ENCODE measurements around the gene USP19. TPM values are rescaled to one million over a fixed set of nuclear protein-coding genes. Genes with fewer than 3 reads are reported as not detected.
A peak's percentile ranks its signal among the peaks of the same experiment; 100 is the strongest.

Gene USP19
- total and polyA plus RNA-seq, 10 donors = 14.1 to 108 (median 62.2) TPM

DNA sequence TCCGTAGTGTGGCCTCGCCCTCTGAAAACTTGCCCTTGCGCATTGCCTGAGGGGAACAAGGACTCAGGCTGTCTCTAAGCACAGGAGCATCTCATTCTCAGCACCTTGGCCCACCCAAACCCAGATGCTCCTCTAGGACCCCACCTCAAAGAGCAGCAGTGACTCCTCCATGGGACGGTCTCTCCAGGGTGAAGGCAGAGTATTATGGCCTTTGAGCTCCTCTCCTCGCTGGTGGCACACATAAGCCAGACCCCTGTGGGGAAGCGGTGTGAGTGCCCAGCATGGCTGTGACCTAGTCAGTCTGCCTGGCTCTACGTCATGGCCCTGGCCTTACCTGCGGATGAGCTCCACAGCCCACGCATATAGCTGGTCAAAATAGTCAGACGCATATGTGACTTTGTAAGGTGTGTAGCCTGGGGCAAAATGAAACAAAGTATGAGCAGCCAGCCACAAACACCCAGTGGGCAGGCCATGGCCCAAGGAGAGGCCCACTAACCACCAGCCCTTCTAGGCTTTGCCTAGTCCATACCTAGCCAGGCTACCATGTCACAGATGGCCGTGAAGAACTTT lies 20.5 kb downstream of the USP19 start:
- peak; percentile 61 for DNase-seq
- H3K27ac ChIP-seq = no peak overlapping the region
- 91 to 97% (median 95%) methylated on average over 10 to 11 of the region's 11 CpGs for WGBS, 5 donors

DNA sequence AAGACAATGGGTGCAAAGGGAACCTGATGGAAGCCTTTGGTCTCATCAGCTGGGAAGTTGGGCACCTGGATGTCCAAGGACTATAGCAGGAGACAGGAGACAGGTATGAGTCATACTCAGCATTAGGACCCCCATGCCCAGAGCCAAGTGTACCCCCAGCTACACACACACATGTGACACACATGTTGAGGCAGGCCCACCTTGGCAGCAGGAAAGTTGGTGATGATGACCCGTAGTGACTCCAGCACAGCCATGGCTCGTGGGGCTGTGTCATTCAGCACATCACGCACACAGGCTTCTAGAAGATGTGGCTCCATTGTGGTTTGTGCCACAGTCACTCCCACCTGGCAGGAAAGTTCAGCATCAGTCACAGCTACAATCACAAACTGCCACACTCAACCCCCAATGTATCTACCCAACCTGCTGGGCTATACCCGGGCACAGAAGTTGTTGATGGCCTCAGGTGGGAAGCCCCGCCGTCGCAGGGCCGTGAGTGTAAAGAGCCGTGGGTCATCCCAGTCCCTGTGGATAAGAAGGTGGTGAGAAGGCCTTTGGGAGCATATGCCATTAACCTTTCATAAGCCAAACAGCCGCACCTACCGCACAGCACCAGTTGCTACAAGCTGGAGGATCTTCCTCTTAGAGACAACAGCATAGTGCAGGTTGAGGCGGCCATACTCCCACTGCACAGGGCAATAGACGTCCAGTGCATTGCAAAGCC lies 21.6 kb downstream of the USP19 start:
- TF ChIP-seq, protein P1, sequence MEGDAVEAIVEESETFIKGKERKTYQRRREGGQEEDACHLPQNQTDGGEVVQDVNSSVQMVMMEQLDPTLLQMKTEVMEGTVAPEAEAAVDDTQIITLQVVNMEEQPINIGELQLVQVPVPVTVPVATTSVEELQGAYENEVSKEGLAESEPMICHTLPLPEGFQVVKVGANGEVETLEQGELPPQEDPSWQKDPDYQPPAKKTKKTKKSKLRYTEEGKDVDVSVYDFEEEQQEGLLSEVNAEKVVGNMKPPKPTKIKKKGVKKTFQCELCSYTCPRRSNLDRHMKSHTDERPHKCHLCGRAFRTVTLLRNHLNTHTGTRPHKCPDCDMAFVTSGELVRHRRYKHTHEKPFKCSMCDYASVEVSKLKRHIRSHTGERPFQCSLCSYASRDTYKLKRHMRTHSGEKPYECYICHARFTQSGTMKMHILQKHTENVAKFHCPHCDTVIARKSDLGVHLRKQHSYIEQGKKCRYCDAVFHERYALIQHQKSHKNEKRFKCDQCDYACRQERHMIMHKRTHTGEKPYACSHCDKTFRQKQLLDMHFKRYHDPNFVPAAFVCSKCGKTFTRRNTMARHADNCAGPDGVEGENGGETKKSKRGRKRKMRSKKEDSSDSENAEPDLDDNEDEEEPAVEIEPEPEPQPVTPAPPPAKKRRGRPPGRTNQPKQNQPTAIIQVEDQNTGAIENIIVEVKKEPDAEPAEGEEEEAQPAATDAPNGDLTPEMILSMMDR (IDR thresholded peaks at IDR 0.05 in 8 of 11, conservative IDR thresholded peaks at IDR 0.05 in 3 of 11) = no peak
- TF ChIP-seq POLR2A (IDR thresholded peaks at IDR 0.05) = no peak
- TF ChIP-seq POLR2AphosphoS5 (IDR thresholded peaks at IDR 0.05) = no peak
- intact Hi-C loops (cut with DNase I; ENCODE audit: low total_unique reads) = no loop called here
- peaks cover 6 to 82% (median 54%) of the 10 kb centered on the region in 6 donors for H3K36me3 ChIP-seq
- peak; percentile 46 for DNase-seq
- H3K4me1 ChIP-seq = peaks cover 14 to 32% (median 22%) of the 10 kb centered on the region in 6 donors
- H3K27ac ChIP-seq = no peak overlapping the region
- H3K27me3 ChIP-seq (replicated peaks in 1 of 7) = no peaks in the 10 kb centered on the region
- H3K9me3 ChIP-seq = no peaks in the 10 kb centered on the region
- WGBS, 5 donors = 93 to 95% (median 94%) methylated on average over 10 to 13 of the region's 13 CpGs
- no peak overlapping the region for H3K4me3 ChIP-seq

More for the DNA sequence above, 20.5 kb downstream of the USP19 start:
- H3K4me3 ChIP-seq = no peak overlapping the region
- TF ChIP-seq, protein P1 (IDR thresholded peaks at IDR 0.05 in 8 of 11, conservative IDR thresholded peaks at IDR 0.05 in 3 of 11) = no peak
- TF ChIP-seq POLR2A (IDR thresholded peaks at IDR 0.05) = no peak
- peak in 1 of 3 donors; percentile 4 for TF ChIP-seq POLR2AphosphoS5 (IDR thresholded peaks at IDR 0.05)
- no peaks in the 10 kb centered on the region for H3K27me3 ChIP-seq (replicated peaks in 1 of 7)
- peaks cover 6 to 82% (median 54%) of the 10 kb centered on the region in 6 donors for H3K36me3 ChIP-seq
- intact Hi-C loops (cut with DNase I; ENCODE audit: low total_unique reads) = loop anchor here (10.0 kb wide), 1 partner anchor 75 kb away; the partner anchor contains the start of genes IMPDH2 and NDUFAF3
- H3K4me1 ChIP-seq = peaks cover 13 to 29% (median 20%) of the 10 kb centered on the region in 6 donors
- no peaks in the 10 kb centered on the region for H3K9me3 ChIP-seq

DNA sequence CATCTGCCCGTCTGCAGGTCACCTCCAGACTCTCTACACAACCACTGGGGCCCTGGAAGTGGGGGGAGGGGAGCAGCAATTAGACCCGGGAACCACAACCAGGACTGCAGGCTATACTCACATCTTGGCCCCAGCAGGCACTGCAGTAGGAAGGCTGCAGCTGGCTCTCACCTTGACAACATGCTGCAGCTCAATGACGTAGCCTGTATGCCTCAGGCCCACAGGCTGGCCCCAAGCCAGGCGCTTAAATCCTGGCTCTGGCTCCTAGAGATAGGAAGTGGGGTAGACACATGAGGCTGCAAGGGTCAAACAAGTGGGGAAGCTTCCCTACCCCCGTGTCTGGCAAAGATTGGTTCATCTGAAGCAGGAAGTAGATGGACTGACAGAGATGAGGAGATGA lies 22.2 kb downstream of the USP19 start:
- H3K27ac ChIP-seq = no peak overlapping the region
- TF ChIP-seq POLR2AphosphoS5 (IDR thresholded peaks at IDR 0.05) = no peak
- TF ChIP-seq, protein P1 (IDR thresholded peaks at IDR 0.05 in 8 of 11, conservative IDR thresholded peaks at IDR 0.05 in 3 of 11) = no peak
- TF ChIP-seq POLR2A (IDR thresholded peaks at IDR 0.05) = no peak
- no peaks in the 10 kb centered on the region for H3K9me3 ChIP-seq
- WGBS, 5 donors = 51 to 75% (median 60%) methylated on average over 2 to 5 of the region's 5 CpGs
- H3K27me3 ChIP-seq (replicated peaks in 1 of 7) = no peaks in the 10 kb centered on the region
- DNase-seq = no peak
- intact Hi-C loops (cut with DNase I; ENCODE audit: low total_unique reads) = no loop called here
- peaks cover 8 to 25% (median 15%) of the 10 kb centered on the region in 6 donors for H3K4me1 ChIP-seq
- peaks cover 6 to 80% (median 54%) of the 10 kb centered on the region in 6 donors for H3K36me3 ChIP-seq
- no peak overlapping the region for H3K4me3 ChIP-seq
